CD4-positive, alpha-beta T cell treated with Interleukin-4 for 1 hour (primary cell): ENCODE measurements around the gene CPLX1.

Experiments
- DNase-seq, 2 donors: peaks; one replicate each; pipeline ENCODE4 v3.0.0-alpha.2; 2020 to 2022

The CPLX1 gene

DNA sequence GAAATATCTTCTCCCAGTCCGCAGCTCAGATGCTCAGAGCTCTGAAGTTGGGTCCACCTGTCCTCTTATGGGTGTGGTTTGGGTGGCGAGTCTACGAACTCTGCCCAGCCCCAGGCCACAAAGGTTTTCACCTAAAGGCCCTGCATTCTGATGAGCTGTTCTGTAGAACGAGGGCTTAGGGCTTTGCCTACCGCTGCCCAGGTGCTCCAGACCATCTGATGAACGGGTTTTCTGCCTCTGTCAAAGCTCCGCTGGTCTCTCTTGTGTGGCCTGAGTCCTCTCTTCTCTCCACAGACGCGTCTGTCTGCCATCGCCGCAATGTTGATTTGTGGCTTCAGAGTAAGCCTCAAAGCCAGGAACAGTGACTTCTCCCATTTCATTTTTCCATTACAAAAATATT, 28.4 kb upstream of the CPLX1 start:
- DNase-seq, result no peak

DNA sequence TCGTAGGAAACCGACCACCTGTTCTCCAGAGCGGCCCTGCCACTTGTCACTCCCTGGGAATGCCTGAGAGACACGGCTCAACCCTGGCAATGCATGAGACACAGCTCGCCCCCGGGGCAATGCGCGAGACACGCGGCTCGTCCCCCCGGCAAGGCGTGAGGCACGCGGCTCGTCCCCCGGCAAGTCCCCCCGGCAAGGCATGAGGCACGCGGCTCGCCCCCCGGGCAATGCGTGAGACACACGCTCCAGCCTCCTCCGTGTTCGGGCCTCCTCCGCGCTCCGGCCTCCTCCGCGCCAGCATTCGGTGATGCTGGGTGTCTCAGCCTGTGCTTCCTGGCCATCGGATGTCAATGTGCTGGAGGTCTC, 27.5 kb upstream of the CPLX1 start:
- DNase-seq, result no peak

DNA sequence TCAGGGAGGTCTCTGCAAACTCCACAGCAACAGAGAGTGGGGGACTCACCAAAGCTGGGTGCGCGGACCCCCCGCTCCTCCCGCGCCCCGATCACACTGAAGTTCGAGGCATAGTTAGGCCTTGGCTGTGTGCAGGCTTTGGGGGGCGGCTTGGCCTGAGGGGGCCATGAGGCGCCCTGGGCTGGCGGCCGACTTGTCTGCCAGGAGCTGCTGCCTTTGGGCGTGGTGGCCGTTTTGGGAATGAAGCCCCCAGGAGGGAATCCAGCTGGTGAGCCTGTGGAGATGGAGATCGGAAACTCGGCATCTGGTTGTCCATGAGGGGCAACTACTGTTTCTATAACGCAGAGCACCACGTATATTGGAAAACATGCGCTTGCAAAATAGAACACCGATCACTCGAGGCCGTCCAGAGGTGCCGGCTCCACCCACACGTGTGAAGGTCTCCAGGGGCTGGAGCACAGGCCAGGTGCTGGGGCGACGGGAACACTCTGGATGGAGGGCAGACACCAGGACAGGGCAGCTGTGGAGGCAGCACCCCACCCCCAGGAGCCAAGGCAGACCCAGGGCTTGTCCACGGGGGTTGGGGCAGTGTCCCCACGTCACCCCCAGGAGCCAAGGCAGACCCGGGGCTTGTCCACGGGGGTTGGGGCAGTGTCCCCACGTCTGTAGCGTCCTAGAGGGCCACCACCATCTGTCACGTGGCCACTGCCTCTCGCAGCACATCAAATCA, 25.9 kb upstream of the CPLX1 start:
- DNase-seq, result no peak

DNA sequence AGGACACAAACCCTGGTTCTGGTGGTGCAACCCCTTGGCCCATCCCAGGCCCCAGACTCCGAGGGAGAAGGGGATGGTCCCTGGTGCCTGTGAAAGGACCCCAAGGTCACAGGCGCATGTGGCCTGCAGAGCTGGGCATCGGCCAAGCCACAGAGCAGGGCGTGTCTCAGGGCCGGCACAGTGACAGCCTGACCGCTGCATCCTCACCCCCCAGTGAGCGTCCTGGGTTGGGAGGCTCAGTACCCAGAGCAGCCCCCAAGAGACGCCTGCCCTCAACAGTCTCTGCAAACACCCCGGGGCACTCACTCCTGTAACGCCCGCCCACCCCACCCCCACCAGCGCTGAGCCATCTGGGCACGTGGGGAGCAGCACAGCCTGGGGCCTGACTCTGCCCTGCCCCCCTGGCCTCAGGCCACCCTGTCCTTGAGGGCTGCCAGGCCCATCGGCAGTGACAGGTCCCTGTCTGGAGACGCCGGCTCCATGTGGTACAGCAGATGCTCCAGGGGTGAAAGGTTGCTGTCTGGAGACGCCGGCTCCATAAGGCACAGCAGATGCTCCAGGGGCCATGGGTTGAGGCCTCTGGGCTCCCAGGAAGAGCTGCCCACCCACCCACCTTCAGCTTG, 24.5 kb upstream of the CPLX1 start:
- no peak for DNase-seq

- DNase-seq, result no peak
These were observed 23.7 kb upstream of the CPLX1 start for GRCh38 chr4:849478-850175.

DNA sequence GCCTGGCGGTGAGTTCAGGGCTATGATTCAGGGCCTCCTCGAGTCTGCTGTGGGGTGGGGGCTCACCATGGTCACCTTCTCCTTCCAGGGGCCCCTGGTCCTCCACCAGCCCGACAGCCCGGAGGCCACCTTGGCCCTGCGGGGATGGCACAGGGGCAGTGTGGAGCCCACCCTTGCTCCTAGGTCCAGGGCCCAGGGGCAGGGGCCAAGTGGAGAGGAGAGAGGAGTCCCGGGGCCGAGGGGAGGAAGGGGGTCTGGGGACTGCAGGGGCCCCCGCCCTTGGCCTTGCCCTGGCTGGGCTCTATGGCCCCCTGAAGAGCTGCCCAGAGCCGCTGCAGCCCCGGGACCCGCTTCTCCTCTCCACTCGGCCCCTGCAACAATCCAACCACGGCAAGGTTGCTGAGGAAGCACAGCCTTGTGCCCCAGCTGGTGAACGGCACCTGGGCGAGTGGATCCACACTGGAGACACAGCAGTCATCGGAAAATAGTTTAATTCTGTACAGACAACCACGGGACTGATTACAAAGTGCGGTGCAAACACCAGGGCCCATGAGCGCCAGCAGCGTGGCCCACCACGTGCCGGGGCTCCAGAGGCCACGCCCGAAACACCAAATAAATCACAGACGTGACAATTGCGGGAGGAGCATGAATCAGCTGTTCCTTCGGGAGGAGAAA, 23.0 kb upstream of the CPLX1 start:
- DNase-seq, result no peak

DNA sequence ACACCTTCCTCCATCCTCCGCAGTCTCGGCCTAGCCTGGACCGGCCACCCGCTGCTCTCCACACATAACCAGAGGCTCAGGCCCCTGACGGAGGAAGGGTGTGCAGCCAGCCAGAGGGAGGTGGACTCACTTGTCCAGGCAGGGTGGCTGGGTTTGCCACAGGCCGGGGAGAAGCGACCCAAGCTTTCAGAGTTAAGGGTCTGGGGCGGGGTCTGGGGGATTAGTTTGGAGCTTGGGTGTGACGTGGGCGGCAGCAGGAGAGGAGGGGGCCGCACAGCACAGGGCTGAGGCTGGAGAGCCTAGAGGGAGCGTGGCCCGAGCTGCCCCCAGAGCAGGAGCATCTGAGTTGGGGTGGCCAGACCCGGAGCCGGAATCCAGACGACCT, 22.4 kb upstream of the CPLX1 start:
- DNase-seq, result no peak

GRCh38 chr4:845836-846251, 19.9 kb upstream of the CPLX1 start:
- DNase-seq, result no peak

DNA sequence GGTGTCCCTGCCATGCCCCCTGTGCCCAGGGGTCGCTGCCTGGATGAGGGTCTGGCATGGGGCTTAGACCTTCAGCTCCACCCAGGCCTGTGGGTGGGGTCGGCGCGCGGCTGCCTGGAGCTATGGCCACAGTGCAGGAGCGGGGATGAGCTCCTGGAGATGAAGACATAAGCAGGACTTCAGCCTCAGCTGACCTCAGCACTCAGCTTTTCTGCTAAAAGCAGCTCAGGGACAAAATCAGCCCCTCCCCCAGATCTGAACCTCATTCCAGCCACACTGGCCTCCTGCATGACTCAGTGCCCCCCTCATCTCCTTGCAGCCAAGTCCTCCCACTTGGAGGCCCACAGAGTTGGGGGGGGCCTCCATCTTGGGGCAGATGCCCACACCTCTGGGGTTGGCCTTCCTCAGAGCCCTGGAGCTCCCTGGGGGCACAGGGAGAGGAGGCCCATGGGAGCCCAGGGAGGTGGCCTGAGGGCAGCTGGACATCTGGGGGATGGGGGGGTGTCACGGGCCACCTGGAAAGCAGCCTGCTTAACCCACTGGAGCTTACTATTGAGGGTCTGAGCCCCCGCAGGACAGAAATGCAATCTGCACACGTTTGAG, 19.4 kb upstream of the CPLX1 start:
- no peak for DNase-seq

- DNase-seq, result no peak
These were observed 18.9 kb upstream of the CPLX1 start for GRCh38 chr4:844752-845232.

DNA sequence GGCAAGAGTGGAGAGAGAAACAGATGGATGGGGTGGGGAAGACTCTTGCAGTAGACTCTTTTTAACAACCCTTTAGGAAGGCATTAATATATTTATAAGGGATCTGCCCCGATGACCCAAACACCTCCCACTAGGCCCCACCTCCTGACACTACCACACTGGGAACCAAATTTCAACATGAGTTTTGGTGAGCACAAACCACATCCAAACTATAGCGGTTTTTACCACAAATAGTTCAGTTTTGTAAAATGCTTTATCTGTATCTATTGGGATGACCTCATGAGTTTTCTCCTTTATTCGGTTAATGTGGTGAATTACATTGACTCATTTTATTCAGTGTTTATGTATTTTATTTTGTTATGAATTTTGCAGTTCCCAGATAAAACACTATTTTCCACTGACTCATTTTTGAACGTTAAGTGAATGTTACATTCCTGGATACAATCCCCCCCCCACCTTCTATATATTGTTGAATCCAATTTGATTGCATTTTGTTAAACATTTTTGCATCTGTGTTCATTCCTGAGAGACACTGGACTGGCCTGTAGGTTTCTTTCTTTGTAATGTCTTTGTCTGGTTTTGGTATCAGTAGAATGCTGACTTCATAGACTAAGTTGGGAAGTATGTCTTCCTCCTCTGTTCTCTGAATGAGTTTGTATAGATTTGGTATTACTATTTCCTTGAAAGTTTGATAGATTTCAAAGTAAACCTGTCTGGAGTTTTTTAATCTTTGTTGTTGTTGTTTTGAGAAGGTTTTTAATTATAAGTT, 13.9 kb upstream of the CPLX1 start:
- no peak for DNase-seq

DNA sequence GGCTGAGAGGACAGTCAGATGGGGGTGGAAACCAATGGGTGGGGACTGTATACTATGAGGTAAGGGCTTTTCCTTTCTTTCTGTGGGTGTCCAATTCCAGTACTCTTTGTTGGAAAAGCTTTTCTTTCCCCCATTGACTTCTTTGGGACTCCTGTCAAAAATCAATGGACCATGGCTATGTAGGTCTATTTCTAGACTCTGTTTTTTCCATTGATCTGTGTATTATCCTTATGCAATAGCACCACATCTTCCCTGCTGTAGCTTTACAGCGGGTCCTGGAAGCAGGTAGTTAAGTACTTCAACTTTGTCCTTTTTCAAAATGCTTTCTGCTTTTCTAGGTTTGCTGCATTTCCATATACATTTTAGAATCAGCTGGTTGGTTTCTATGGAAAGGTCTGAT, 11.8 kb upstream of the CPLX1 start:
- DNase-seq, result no peak

GRCh38 chr4:836750-837301, 10.9 kb upstream of the CPLX1 start:
- no peak for DNase-seq

GRCh38 chr4:836003-836511, 10.1 kb upstream of the CPLX1 start:
- DNase-seq, result no peak

DNA sequence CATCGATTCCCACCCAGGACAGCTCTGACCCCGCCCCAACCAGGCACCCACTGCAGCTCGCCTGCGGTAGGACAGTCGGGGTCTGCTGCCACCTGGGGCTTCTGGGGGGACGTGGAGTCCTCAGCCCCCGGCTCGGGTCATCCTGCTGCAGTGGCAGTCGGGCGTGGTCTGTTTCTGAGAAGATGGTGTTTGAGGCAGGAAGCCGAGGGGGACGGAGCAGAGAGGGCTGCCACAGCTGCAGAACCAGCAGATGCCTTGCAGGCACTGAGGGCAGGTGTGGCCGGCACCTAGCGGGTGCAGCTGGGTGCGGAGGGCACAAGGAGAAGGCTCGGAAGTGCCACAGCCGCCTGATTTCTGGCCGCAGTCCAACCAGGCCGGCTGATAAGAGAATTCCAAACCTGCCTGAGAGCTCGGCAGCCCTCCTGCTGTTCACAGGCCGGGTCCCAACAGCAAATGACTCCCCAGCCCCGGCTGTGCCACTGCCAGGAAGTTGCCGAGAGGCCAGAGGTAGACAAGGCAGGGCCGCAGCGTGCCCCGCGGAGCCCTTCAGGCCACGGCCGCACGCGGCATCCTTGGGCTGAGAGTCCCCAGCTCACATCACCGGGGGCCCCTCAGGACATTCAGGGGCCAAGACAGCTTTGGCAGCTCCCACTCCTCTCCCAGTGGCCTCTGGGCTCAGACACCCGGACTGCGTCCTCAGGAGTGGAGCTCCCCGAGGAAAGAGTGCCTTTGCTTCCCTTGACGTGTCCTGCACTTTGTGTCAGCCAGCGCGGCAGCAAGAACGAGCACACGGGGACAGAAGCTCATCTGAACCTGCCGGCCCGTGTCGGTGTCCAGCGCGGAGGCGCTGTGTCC, 9.4 kb upstream of the CPLX1 start:
- DNase-seq, result no peak

DNA sequence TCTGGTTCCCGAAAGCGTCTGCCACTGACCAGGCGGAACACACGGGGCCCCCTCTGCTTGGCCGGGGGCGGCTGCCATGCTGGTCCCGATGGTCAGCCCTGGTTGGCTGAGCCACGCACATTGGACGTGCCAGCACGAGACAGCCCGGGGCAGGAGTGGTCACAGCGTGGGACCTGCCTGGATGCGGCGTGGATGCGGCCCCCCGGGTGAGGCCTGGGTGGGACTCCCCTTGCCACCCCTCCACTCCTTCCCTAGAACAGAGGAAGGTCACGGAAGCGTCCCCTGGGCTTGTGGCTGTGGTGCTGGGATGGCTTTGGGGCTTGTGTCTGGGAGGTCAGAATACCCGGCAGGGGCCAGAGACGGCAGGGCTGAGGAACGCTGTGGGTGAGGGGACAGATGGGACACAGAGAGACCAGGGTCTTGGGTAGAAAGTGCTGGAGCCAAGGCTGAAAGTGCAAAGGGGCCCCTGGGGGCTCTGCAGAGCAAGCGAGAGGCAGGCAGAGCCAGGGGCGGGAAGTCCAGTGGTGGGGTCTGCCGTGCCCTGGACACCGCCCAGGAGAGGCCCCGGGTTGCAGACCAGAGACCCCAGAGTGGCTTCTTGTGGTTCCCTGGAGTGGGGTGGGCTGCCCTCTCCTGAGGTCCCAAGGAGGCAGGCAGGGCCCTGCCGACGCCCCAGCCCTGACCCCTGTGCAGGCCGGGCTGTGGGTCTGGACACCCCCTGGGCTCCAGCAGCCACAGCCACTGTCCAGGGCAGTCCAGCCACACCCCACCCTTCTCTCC, 8.6 kb upstream of the CPLX1 start:
- DNase-seq, result no peak

DNA sequence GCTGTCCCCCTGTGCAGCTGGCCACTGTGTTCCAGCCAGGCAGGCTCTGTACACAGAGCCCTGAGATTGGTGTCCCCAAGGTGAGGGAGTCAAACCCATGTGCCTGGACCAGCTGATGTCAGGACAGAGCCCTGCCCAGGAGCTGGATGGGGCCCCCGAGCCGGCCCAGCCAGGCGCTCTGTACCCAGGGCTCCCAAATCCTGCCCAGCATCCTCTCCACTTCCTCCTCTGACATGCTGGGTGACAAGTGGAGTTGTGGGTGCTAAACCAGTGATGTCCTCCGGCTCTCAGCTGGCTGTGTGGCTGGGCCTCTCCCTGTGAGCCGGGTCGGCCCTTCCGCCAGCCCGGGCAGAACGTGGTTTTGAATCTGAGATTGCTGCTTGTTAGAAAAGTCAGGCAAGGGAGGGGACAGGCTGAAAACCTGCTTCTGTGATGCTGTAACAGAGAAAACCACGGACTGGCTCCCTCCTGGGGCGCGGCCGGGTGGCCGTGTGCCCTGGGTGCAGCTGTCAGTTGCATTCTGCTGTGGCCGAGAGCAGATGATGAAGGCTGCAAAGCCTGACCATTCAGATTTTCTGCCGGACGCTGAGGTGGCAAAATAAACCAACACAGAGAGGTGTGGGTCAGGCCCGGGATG, 7.9 kb upstream of the CPLX1 start:
- DNase-seq, result no peak

DNA sequence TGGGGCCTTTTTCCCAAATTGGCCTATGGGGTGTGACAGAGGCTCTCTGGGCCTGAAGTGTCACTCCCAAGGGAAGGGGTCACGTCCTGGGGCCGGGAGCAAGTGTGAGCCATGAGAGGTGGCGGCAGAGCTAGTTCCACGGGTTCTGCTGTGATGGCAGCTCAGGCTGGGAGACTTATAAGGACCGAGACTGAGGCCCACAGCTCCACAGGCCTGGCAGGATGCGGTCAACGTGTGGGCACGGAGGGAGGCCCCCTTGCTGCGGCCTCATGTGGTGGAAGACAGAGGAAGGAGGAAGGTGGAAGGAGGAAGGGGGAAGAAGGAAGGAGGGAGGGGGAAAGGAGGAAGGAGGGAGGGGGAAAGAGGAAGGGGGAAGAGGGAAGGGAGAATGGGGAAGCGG, 7.2 kb upstream of the CPLX1 start:
- no peak for DNase-seq

GRCh38 chr4:832536-832935, 6.6 kb upstream of the CPLX1 start:
- DNase-seq, result no peak

- no peak for DNase-seq
These were observed 6.2 kb upstream of the CPLX1 start for GRCh38 chr4:832108-832507.
